DOHH2 (cell line): ENCODE results near the gene TRIP10.

Experiments used
- H3F3A ChIP-seq: fragments of 200-600 bp; sonication (generic), shearing (Covaris generic); 2 replicates; pipeline ENCODE4 v1.6.0; 2016; ENCODE audit warnings: antibody characterized with exemption, mild to moderate bottlenecking; ENCODE audit not compliant: control insufficient read depth, insufficient read depth
- H3K27ac ChIP-seq: fragments of 200-600 bp; sonication (generic); 2 replicates; pipeline ENCODE4 v1.5.1; 2014; ENCODE audit warnings: low read depth, mild to moderate bottlenecking, low read length, moderate library complexity
- H3K27me3 ChIP-seq: fragments of 200-600 bp; sonication (generic); 2 replicates; pipeline ENCODE4 v1.6.1; 2014; ENCODE audit warnings: mild to moderate bottlenecking, low read length, mixed read lengths; ENCODE audit not compliant: control insufficient read depth
- H3K36me3 ChIP-seq: fragments of 200-600 bp; sonication (generic); 2 replicates; pipeline ENCODE4 v1.6.1; 2014; ENCODE audit warnings: mild to moderate bottlenecking, low read length, moderate library complexity, mixed read lengths; ENCODE audit not compliant: control insufficient read depth
- H3K4me1 ChIP-seq: fragments of 200-600 bp; sonication (generic); 2 replicates; pipeline ENCODE4 v1.6.1; 2014; ENCODE audit warnings: mild to moderate bottlenecking, low read length, mixed read lengths; ENCODE audit not compliant: control insufficient read depth
- H3K4me2 ChIP-seq: fragments of 200-600 bp; sonication (generic); 2 replicates; pipeline ENCODE4 v1.6.0; 2014; ENCODE audit warnings: mild to moderate bottlenecking, low read length, moderate library complexity
- H3K4me3 ChIP-seq: fragments of 200-600 bp; sonication (generic); 2 replicates; pipeline ENCODE4 v1.5.1; 2014; ENCODE audit warnings: mild to moderate bottlenecking, low read length, mixed read lengths
- H3K79me2 ChIP-seq: fragments of 200-600 bp; sonication (generic); 2 replicates; pipeline ENCODE4 v1.6.1; 2014; ENCODE audit warnings: mild to moderate bottlenecking, low read length, mixed read lengths; ENCODE audit not compliant: control insufficient read depth
- H3K9me2 ChIP-seq: fragments of 200-600 bp; sonication (generic); replicated peaks from 2 replicates; pipeline ENCODE4 v1.6.1; 2014; ENCODE audit warnings: mild to moderate bottlenecking, low read length, mixed read lengths; ENCODE audit not compliant: control insufficient read depth
- H3K9me3 ChIP-seq: fragments of 200-600 bp; sonication (generic); 2 replicates; pipeline ENCODE4 v1.6.1; 2014; ENCODE audit warnings: antibody characterized with exemption, low read length, mixed read lengths; ENCODE audit not compliant: control insufficient read depth, insufficient read depth
- H4K20me1 ChIP-seq: fragments of 200-600 bp; sonication (generic); 2 replicates; pipeline ENCODE4 v1.6.0; 2014; ENCODE audit warnings: low read depth, mild to moderate bottlenecking, antibody characterized with exemption, low read length, moderate library complexity; ENCODE audit not compliant: control insufficient read depth, insufficient read depth
- EZH2phosphoT487 ChIP-seq: fragments of 200-600 bp; sonication (generic); IDR thresholded peaks from 2 replicates; pipeline ENCODE4 v1.6.1; 2017; ENCODE audit warnings: borderline replicate concordance, mild to moderate bottlenecking, antibody characterized with exemption, low read length, moderate library complexity, mixed read lengths
- TF ChIP-seq, protein P1 (sequence below): fragments of 200-600 bp; sonication (generic); IDR thresholded peaks from one replicate; pipeline ENCODE4 v1.5.1; 2014; ENCODE audit warnings: antibody characterized with exemption, mild to moderate bottlenecking, low read depth, low read length; ENCODE audit not compliant: poor library complexity, severe bottlenecking

TRIP10 gene

DNA sequence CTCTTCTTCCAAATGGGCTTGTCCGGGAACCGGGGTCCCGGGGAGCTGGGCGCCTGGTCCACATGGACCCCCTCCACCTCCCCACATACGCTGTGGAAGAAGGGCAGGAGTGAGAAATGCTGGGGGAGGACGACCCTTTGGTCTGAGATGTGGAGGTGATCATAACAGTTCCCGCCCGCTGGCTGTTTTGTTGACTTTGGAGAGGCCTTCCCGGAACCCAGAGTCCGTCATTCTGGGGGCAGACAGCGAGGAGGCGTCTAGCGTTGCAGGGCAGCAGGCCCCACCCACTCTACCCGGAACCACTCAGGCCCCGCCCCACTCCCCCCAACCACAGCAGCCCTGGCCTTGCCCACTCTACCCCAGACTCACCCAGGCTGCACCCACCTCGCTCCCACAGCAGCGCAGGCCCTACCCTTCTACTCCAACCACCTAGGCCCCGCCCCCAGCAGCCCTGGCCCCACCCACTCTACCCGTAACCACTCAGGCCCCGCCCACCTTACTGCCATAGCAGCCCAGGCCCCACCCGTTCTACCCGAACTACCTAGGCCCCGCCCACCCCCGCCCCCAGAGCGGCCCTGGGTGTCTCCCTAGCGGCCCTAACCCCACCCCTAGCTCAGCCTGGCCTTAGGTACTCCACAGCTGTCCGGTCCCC, 9.2 kb upstream of the TRIP10 start:
- H3K9me3 ChIP-seq, result no peaks in the 10 kb centered on the region
- H3K27ac ChIP-seq, result no peak overlapping the region
- H3K79me2 ChIP-seq, result no peaks in the 10 kb centered on the region
- no peaks in the 10 kb centered on the region for H4K20me1 ChIP-seq
- no peak overlapping the region for H3K4me2 ChIP-seq
- no peaks in the 10 kb centered on the region for H3K27me3 ChIP-seq
- no peaks in the 10 kb centered on the region for H3K9me2 ChIP-seq
- H3K36me3 ChIP-seq, result no peaks in the 10 kb centered on the region; the same call in 1 of the 2 replicates
- H3F3A ChIP-seq, result peaks cover 5% of the 10 kb centered on the region; the same call in 1 of the 2 replicates
- peaks cover 23% of the 10 kb centered on the region for H3K4me1 ChIP-seq
- TF ChIP-seq, protein P1, sequence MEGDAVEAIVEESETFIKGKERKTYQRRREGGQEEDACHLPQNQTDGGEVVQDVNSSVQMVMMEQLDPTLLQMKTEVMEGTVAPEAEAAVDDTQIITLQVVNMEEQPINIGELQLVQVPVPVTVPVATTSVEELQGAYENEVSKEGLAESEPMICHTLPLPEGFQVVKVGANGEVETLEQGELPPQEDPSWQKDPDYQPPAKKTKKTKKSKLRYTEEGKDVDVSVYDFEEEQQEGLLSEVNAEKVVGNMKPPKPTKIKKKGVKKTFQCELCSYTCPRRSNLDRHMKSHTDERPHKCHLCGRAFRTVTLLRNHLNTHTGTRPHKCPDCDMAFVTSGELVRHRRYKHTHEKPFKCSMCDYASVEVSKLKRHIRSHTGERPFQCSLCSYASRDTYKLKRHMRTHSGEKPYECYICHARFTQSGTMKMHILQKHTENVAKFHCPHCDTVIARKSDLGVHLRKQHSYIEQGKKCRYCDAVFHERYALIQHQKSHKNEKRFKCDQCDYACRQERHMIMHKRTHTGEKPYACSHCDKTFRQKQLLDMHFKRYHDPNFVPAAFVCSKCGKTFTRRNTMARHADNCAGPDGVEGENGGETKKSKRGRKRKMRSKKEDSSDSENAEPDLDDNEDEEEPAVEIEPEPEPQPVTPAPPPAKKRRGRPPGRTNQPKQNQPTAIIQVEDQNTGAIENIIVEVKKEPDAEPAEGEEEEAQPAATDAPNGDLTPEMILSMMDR, result no peak
- no peak for TF ChIP-seq EZH2phosphoT487
- no peak overlapping the region for H3K4me3 ChIP-seq

DNA sequence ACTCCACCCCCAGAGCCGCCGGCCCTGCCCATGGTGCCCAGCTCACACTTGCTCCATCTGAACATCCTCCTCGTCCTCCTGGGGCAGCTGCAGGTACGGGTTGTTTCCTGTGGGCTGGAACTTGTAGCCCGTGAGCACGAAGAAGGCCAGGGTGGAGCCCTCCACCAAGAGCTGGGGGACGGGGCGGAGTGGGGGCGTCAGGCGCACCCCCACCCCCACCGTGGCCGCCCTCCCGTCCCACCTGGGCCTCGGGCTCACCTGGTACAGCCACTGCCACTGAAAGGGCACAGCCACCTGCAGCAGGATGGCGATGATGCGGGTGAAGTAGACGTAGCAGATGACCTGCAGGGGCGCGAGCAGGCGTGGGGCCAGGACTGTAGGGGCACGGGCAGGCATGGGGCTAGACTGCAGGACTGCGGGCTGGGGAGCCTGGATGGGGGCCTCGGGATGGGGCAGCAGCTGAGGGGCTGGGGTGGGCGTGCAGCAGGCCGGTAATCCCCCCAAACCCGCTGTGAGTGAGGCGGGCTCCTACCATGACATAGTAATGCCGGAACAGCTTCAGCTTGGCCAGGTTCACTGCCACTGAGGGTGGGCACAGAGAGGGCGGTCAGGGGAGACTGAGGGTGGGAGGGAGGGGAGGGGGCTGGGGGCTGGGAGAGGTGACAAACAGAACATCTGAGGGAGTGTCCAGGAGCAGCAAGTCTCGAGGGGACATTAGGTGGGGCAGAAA, 8.4 kb upstream of the TRIP10 start:
- H4K20me1 ChIP-seq, result no peaks in the 10 kb centered on the region
- peaks cover 6% of the 10 kb centered on the region for H3K79me2 ChIP-seq
- no peaks in the 10 kb centered on the region; the same call in 1 of the 2 replicates for H3K36me3 ChIP-seq
- no peaks in the 10 kb centered on the region for H3K9me3 ChIP-seq
- TF ChIP-seq, protein P1, result no peak
- TF ChIP-seq EZH2phosphoT487, result no peak
- no peak overlapping the region for H3K27ac ChIP-seq
- H3K9me2 ChIP-seq, result no peaks in the 10 kb centered on the region
- H3K27me3 ChIP-seq, result no peaks in the 10 kb centered on the region
- no peak overlapping the region for H3K4me3 ChIP-seq
- peaks cover 5% of the 10 kb centered on the region; the same call in 1 of the 2 replicates for H3F3A ChIP-seq
- no peak overlapping the region for H3K4me2 ChIP-seq
- peaks cover 27% of the 10 kb centered on the region for H3K4me1 ChIP-seq

- Histone ChIP-seq H3K4me1 (peaks cover 35% of the 10 kb centered on the region), H3K27ac (no peak overlapping the region), H3K9me3 (no peaks in the 10 kb centered on the region), H3K4me3 (no peak overlapping the region), H3K79me2 (peaks cover 12% of the 10 kb centered on the region), H4K20me1 (no peaks in the 10 kb centered on the region), H3K9me2 (no peaks in the 10 kb centered on the region), H3K4me2 (no peak overlapping the region), H3K27me3 (no peaks in the 10 kb centered on the region), H3F3A (peaks cover 8% of the 10 kb centered on the region; the same call in 1 of the 2 replicates), H3K36me3 (no peaks in the 10 kb centered on the region; the same call in 1 of the 2 replicates)
- no peak for TF ChIP-seq EZH2phosphoT487
- TF ChIP-seq, protein P1, result no peak
Measured at GRCh38 chr19:6731822-6732221, 7.7 kb upstream of the TRIP10 start.
